Neural cell (in vitro differentiated cells): Measurements from ENCODE around the gene TACC3.

Source experiments
- CTCF ChIP-seq: fragments of 450-650 bp; IDR thresholded peaks from 2 replicates; pipeline ENCODE4 v1.5.1; 2014; ENCODE audit warnings: antibody characterized with exemption, mild to moderate bottlenecking, moderate library complexity; ENCODE audit not compliant: poor library complexity, severe bottlenecking
- EP300 ChIP-seq: fragments of 450-650 bp; conservative IDR thresholded peaks from 2 replicates; pipeline ENCODE4 v1.6.1; 2014; ENCODE audit warnings: antibody characterized with exemption, mild to moderate bottlenecking, moderate library complexity; ENCODE audit not compliant: poor library complexity, severe bottlenecking
- EZH2 ChIP-seq: fragments of 200-600, 300-800 bp; shearing (Covaris generic), sonication (generic); IDR thresholded peaks from 2 replicates; pipeline ENCODE4 v1.6.1; 2014; ENCODE audit warnings: antibody characterized with exemption, low read length, borderline replicate concordance, mild to moderate bottlenecking; ENCODE audit not compliant: insufficient read depth, poor library complexity, severe bottlenecking
- RAD21 ChIP-seq: fragments of 450-650 bp; conservative IDR thresholded peaks from 2 replicates; pipeline ENCODE4 v1.6.1; 2014; ENCODE audit warnings: antibody characterized with exemption, mild to moderate bottlenecking, moderate library complexity

GRCh38 chr4:1765409-1766072 is 44.2 kb downstream of the TACC3 start:
- TF ChIP-seq EP300 (no peak), EZH2 (no peak), CTCF (no peak), RAD21 (no peak)
